ENCODE results near the gene C6orf118.

- TF ChIP-seq POLR2A (IDR thresholded peaks at IDR 0.05; ENCODE audit: low read depth, low read length) (no peak), TAF1 (IDR thresholded peaks at IDR 0.05; ENCODE audit: low read depth, low read length) (no peak)
Measured at GRCh38 chr6:165292657-165293056, 16.7 kb downstream of the C6orf118 start.
